Sigmoid colon (tissue), 4 donors: Measurements from ENCODE around the gene GRK1.

Source experiments
- CTCF ChIP-seq, 4 experiments: fragments of 450-650 bp in 3 of 4; fragments of 200-600 bp in 1 of 4; IDR thresholded peaks; one replicate each; pipeline ENCODE4 v1.5.1; 2016 to 2019; ENCODE audit warnings: antibody characterized with exemption in 4 of 4, mild to moderate bottlenecking in 3 of 4, moderate library complexity in 2 of 4
- EP300 ChIP-seq, 4 donors: sonication (generic); formaldehyde crosslinking; IDR thresholded peaks; one replicate each; pipeline ENCODE4 v1.6.1; 2017; ENCODE audit warnings: antibody characterized with exemption in 4 of 4
- POLR2A ChIP-seq, 2 donors: fragments of 450-650 bp; IDR thresholded peaks; one replicate each; pipeline ENCODE4 v1.6.1; 2016; ENCODE audit warnings: antibody characterized with exemption in 2 of 2, mild to moderate bottlenecking in 2 of 2, moderate library complexity in 2 of 2
- POLR2AphosphoS5 ChIP-seq, 4 donors: sonication (generic); formaldehyde crosslinking; IDR thresholded peaks; one replicate each; pipeline ENCODE4 v1.6.1; 2017; ENCODE audit warnings: antibody characterized with exemption in 4 of 4

- TF ChIP-seq POLR2A (IDR thresholded peaks at IDR 0.05) = no peak
- no peak for TF ChIP-seq CTCF (IDR thresholded peaks at IDR 0.05)
- TF ChIP-seq POLR2AphosphoS5 (IDR thresholded peaks at IDR 0.05) = no peak
- no peak for TF ChIP-seq EP300 (IDR thresholded peaks at IDR 0.05)
These were observed 77.4 kb downstream of the GRK1 start for GRCh38 chr13:113744197-113745000.
